Measurements from ENCODE around the gene ANKRD18A.
"Not testable (repeated sequence)": the region's sequence is repeated elsewhere in the genome, so short reads cannot be mapped to it uniquely, and the experiment has no call there.

Gene ANKRD18A

GRCh38 chr9:38591346-38592063 lies 28.9 kb downstream of the ANKRD18A start:
- TF ChIP-seq CTCF (IDR thresholded peaks at IDR 0.05; ENCODE audit: insufficient read depth, low read depth, low read length, missing control alignments), result peak; percentile 22
- DNase-seq (ENCODE audit: low read depth), result peak; percentile 72
- H3K4me3 ChIP-seq (ENCODE audit: low read length), result not testable (repeated sequence)

- H3K4me3 ChIP-seq (ENCODE audit: low read length), result not testable (repeated sequence)
- peak; percentile 38 for DNase-seq (ENCODE audit: low read depth)
Measured at GRCh38 chr9:38583765-38584164, 36.6 kb downstream of the ANKRD18A start.

GRCh38 chr9:38580112-38580511 lies 40.3 kb downstream of the ANKRD18A start:
- H3K4me3 ChIP-seq (ENCODE audit: low read length), result not testable (repeated sequence)
- DNase-seq (ENCODE audit: low read depth), result peak; percentile 25

GRCh38 chr9:38576181-38576580 lies 44.2 kb downstream of the ANKRD18A start:
- not testable (repeated sequence) for H3K4me3 ChIP-seq (ENCODE audit: low read length)
- DNase-seq (ENCODE audit: low read depth), result peak; percentile 4

- H3K4me3 ChIP-seq (ENCODE audit: low read length); DNase-seq (ENCODE audit: low read depth): not testable (repeated sequence)
Measured at GRCh38 chr9:38566048-38566447, 54.3 kb downstream of the ANKRD18A start.

GRCh38 chr9:38565178-38565577 lies 55.2 kb downstream of the ANKRD18A start:
- not testable (repeated sequence) for DNase-seq (ENCODE audit: low read depth); H3K4me3 ChIP-seq (ENCODE audit: low read length)

- DNase-seq (ENCODE audit: low read depth); H3K4me3 ChIP-seq (ENCODE audit: low read length): not testable (repeated sequence)
Measured at GRCh38 chr9:38563911-38564310, 56.5 kb downstream of the ANKRD18A start.

- not testable (repeated sequence) for H3K4me3 ChIP-seq (ENCODE audit: low read length); DNase-seq (ENCODE audit: low read depth)
Measured at GRCh38 chr9:38561134-38561533, 59.3 kb downstream of the ANKRD18A start.

GRCh38 chr9:38559172-38559571 lies 61.2 kb downstream of the ANKRD18A start:
- DNase-seq (ENCODE audit: low read depth); H3K4me3 ChIP-seq (ENCODE audit: low read length): not testable (repeated sequence)

GRCh38 chr9:38557746-38558145 lies 62.6 kb downstream of the ANKRD18A start:
- not testable (repeated sequence) for DNase-seq (ENCODE audit: low read depth)

GRCh38 chr9:38554966-38555365 lies 65.4 kb downstream of the ANKRD18A start:
- not testable (repeated sequence) for DNase-seq (ENCODE audit: low read depth); H3K4me3 ChIP-seq (ENCODE audit: low read length)

More at GRCh38 chr9:38557746-38558145, 62.6 kb downstream of the ANKRD18A start:
- H3K4me3 ChIP-seq (ENCODE audit: low read length), result not testable (repeated sequence)

GRCh38 chr9:38553019-38553418 lies 67.4 kb downstream of the ANKRD18A start:
- not testable (repeated sequence) for DNase-seq (ENCODE audit: low read depth); H3K4me3 ChIP-seq (ENCODE audit: low read length)

GRCh38 chr9:38546497-38547163 lies 73.8 kb downstream of the ANKRD18A start:
- not testable (repeated sequence) for DNase-seq (ENCODE audit: low read depth)

GRCh38 chr9:38540535-38540934 lies 79.9 kb downstream of the ANKRD18A start:
- DNase-seq (ENCODE audit: low read depth); H3K4me3 ChIP-seq (ENCODE audit: low read length): not testable (repeated sequence)

More at GRCh38 chr9:38546497-38547163, 73.8 kb downstream of the ANKRD18A start:
- not testable (repeated sequence) for H3K4me3 ChIP-seq (ENCODE audit: low read length)

Measured in epithelial cell of esophagus (primary cell).